ENCODE results near the gene AKR1B1.

Gene AKR1B1

GRCh38 chr7:134447383-134447782 is 11.5 kb downstream of the AKR1B1 start:
- H3K4me3 ChIP-seq (ENCODE audit: low read length): no peak overlapping the region
- DNase-seq (ENCODE audit: low read depth): no peak
- TF ChIP-seq CTCF (IDR thresholded peaks at IDR 0.05; ENCODE audit: insufficient read depth, low read depth, low read length, missing control alignments): no peak

GRCh38 chr7:134446923-134447322 is 12.0 kb downstream of the AKR1B1 start:
- DNase-seq (ENCODE audit: low read depth): no peak
- no peak overlapping the region for H3K4me3 ChIP-seq (ENCODE audit: low read length)
- no peak for TF ChIP-seq CTCF (IDR thresholded peaks at IDR 0.05; ENCODE audit: insufficient read depth, low read depth, low read length, missing control alignments)

GRCh38 chr7:134446446-134446845 is 12.5 kb downstream of the AKR1B1 start:
- DNase-seq (ENCODE audit: low read depth): no peak
- H3K4me3 ChIP-seq (ENCODE audit: low read length): no peak overlapping the region
- TF ChIP-seq CTCF (IDR thresholded peaks at IDR 0.05; ENCODE audit: insufficient read depth, low read depth, low read length, missing control alignments): no peak

GRCh38 chr7:134444961-134445315 is 14.0 kb downstream of the AKR1B1 start:
- no peak overlapping the region for H3K4me3 ChIP-seq (ENCODE audit: low read length)
- TF ChIP-seq CTCF (IDR thresholded peaks at IDR 0.05; ENCODE audit: insufficient read depth, low read depth, low read length, missing control alignments): no peak
- no peak for DNase-seq (ENCODE audit: low read depth)

GRCh38 chr7:134444198-134444960 is 14.5 kb downstream of the AKR1B1 start:
- peak; percentile 47 for TF ChIP-seq CTCF (IDR thresholded peaks at IDR 0.05; ENCODE audit: insufficient read depth, low read depth, low read length, missing control alignments)
- DNase-seq (ENCODE audit: low read depth): peak; percentile 33
- no peak overlapping the region for H3K4me3 ChIP-seq (ENCODE audit: low read length)

- no peak for TF ChIP-seq CTCF (IDR thresholded peaks at IDR 0.05; ENCODE audit: insufficient read depth, low read depth, low read length, missing control alignments)
- H3K4me3 ChIP-seq (ENCODE audit: low read length): no peak overlapping the region
- peak; percentile 90 for DNase-seq (ENCODE audit: low read depth)
These were observed 15.4 kb downstream of the AKR1B1 start for GRCh38 chr7:134443396-134444070.
